CD4-positive, CD25-positive, alpha-beta regulatory T cell (primary cell): ENCODE measurements around the gene RANBP9. TPM values are rescaled to one million over a fixed set of nuclear protein-coding genes. Genes with fewer than 3 reads are reported as not detected.
A peak's percentile ranks its signal among the peaks of the same experiment; 100 is the strongest.

Experiments
- ATAC-seq, 2 donors: fragments of 150-1000 bp; cut with Tn5 transposase; one replicate each; pipeline ENCODE4 v1.10.0; 2021; ENCODE audit warnings: low read depth in 2 of 2, moderate number of reproducible peaks in 2 of 2, moderate library complexity in 1 of 2
- DNase-seq, 3 donors: peaks; one replicate each; pipeline versions ENCODE4 v3.0.0 to v3.0.0-alpha.2; 2012 to 2022; ENCODE audit warnings: mixed read lengths in 1 of 3
- H3K27ac ChIP-seq: one replicate; pipeline ENCODE4 v1.7.0; 2013; ENCODE audit warnings: mild to moderate bottlenecking, low read length; ENCODE audit not compliant: insufficient read depth, poor library complexity, severe bottlenecking
- H3K27me3 ChIP-seq: one replicate; pipeline ENCODE4 v1.7.0; 2013; ENCODE audit warnings: low read length; ENCODE audit not compliant: control insufficient read depth, insufficient read depth
- H3K36me3 ChIP-seq: one replicate; pipeline ENCODE4 v1.7.0; 2013; ENCODE audit warnings: mild to moderate bottlenecking, low read length, moderate library complexity; ENCODE audit not compliant: control insufficient read depth, insufficient read depth
- H3K4me1 ChIP-seq: 2 replicates; pipeline ENCODE4 v1.7.0; 2013; ENCODE audit warnings: mild to moderate bottlenecking, low read length; ENCODE audit not compliant: insufficient read depth, control insufficient read depth, poor library complexity, severe bottlenecking
- H3K4me3 ChIP-seq: one replicate; pipeline ENCODE4 v1.7.0; 2013; ENCODE audit warnings: low read depth, mild to moderate bottlenecking, low read length, moderate library complexity
- H3K9me3 ChIP-seq, 2 experiments: 1 replicate in 1 of 2; 2 replicates in 1 of 2; pipeline ENCODE4 v1.7.0; 2013; ENCODE audit warnings: low read length in 2 of 2, mild to moderate bottlenecking in 1 of 2, moderate library complexity in 1 of 2; ENCODE audit not compliant: control insufficient read depth in 2 of 2
- H3K27ac Mint-ChIP-seq, 3 donors: one replicate each; pipeline ENCODE4 v1.8.0; 2020 to 2022; ENCODE audit warnings: mild to moderate bottlenecking in 3 of 3, mixed read lengths in 3 of 3, moderate library complexity in 2 of 3
- H3K27me3 Mint-ChIP-seq: one replicate; pipeline ENCODE4 v1.8.0; 2022; ENCODE audit warnings: mild to moderate bottlenecking, mixed read lengths
- H3K36me3 Mint-ChIP-seq: one replicate; pipeline ENCODE4 v1.8.0; 2020; ENCODE audit warnings: mixed read lengths
- H3K4me1 Mint-ChIP-seq, 4 donors: one replicate each; pipeline ENCODE4 v1.8.0; 2020 to 2022; ENCODE audit warnings: mixed read lengths in 4 of 4, mild to moderate bottlenecking in 1 of 4
- H3K4me3 Mint-ChIP-seq, 4 donors: one replicate each; pipeline ENCODE4 v1.8.0; 2020 to 2022; ENCODE audit warnings: mild to moderate bottlenecking in 4 of 4, mixed read lengths in 4 of 4, moderate library complexity in 3 of 4
- H3K9me3 Mint-ChIP-seq, 7 donors: one replicate each; pipeline ENCODE4 v1.8.0; 2020 to 2022; ENCODE audit warnings: mixed read lengths in 7 of 7, mild to moderate bottlenecking in 3 of 7, moderate library complexity in 2 of 7
- polyA plus RNA-seq, 4 donors: library from polyadenylated mRNA; unstranded; fragments of 300-500 nt; fragmentation: Illumina TruSeq; gene quantifications; one replicate each; pipeline ENCODE4 v1.2.3, GENCODE V29; 2021
- total RNA-seq: library from RNA; stranded (reverse); gene quantifications from one replicate; pipeline ENCODE4 v1.2.3, GENCODE V29; 2022

The RANBP9 gene
- total and polyA plus RNA-seq, 5 donors from 2014 or later: 5.6 to 85.5 (median 11.0) TPM

GRCh38 chr6:13668291-13668928 lies 43.2 kb downstream of the RANBP9 start:
- Mint-ChIP-seq H3K36me3 (peaks cover 6% of the 10 kb centered on the region), H3K27ac (peak overlapping the region; percentile 49 to 82 (median 80)), H3K4me3 (peak overlapping the region; percentile 41 to 74 (median 56)), H3K9me3 (peaks cover 0 to 4% (median 2%) of the 10 kb centered on the region in 7 donors), H3K4me1 (peaks cover 78 to 94% (median 85%) of the 10 kb centered on the region in 4 donors), H3K27me3 (no peaks in the 10 kb centered on the region)
- ATAC-seq (no peak), DNase-seq (peak in 1 of 3 donors; percentile 59)
- Histone ChIP-seq H3K9me3 (no peaks in the 10 kb centered on the region), H3K27ac (no peak overlapping the region), H3K4me1 (peaks cover 57% of the 10 kb centered on the region), H3K4me3 (peak overlapping the region; percentile 5), H3K27me3 (no peaks in the 10 kb centered on the region), H3K36me3 (no peaks in the 10 kb centered on the region)

- no peak overlapping the region for H3K27ac ChIP-seq
- H3K9me3 ChIP-seq: no peaks in the 10 kb centered on the region
- DNase-seq: no peak
- Mint-ChIP-seq H3K4me1 (peaks cover 77 to 94% (median 85%) of the 10 kb centered on the region in 4 donors), H3K36me3 (no peaks in the 10 kb centered on the region), H3K27ac (peak overlapping the region in 2 of 3 donors; percentile 76 to 80), H3K4me3 (peak overlapping the region in 3 of 4 donors; percentile 4 to 56 (median 5)), H3K9me3 (peaks cover 0 to 3% (median 1%) of the 10 kb centered on the region in 7 donors), H3K27me3 (no peaks in the 10 kb centered on the region)
- H3K4me1 ChIP-seq: peaks cover 56% of the 10 kb centered on the region
- H3K27me3 ChIP-seq: no peaks in the 10 kb centered on the region
- no peak for ATAC-seq
- H3K4me3 ChIP-seq: peak overlapping the region; percentile 53
- H3K36me3 ChIP-seq: no peaks in the 10 kb centered on the region
These were observed 44.0 kb downstream of the RANBP9 start for GRCh38 chr6:13667655-13668054.

- H3K4me3 Mint-ChIP-seq: peak overlapping the region; percentile 52 to 77 (median 64)
These were observed 45.2 kb downstream of the RANBP9 start for GRCh38 chr6:13666194-13667105.

DNA sequence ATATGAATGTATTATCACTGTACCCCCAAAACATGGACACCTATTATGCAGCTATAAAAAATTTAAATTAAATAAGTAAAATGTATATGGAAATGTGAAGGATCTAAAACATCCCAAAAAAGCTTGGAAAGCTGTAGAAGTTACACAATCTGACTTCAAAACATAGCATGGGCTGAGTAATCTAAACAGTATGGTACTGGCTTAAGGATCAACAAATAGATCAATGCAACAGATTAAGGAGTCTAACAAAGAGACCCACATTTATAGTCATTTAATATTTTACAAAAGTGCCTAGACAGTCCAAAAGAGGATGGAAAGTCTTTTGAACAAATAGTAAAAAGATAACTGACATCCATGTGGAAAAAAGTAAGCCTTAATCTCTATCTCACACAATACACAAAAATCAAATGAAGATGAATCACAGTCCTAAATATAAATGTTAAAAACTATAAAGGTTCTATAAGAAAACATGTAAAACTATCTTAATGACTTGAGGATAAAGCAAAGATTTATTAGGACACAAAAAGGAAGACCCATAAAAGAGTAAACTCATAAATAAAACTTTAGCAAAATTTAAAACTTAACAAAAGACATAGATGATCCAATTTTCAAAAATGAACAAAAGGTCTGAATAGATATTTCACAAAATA lies 46.8 kb downstream of the RANBP9 start:
- Histone ChIP-seq H3K36me3 (no peaks in the 10 kb centered on the region), H3K27me3 (no peaks in the 10 kb centered on the region), H3K4me1 (peaks cover 74% of the 10 kb centered on the region), H3K9me3 (no peaks in the 10 kb centered on the region), H3K27ac (peak overlapping the region; percentile 28), H3K4me3 (peak overlapping the region; percentile 62)
- DNase-seq (no peak), ATAC-seq (no peak)
- peak overlapping the region in 2 of 3 donors; percentile 57 to 68 for H3K27ac Mint-ChIP-seq
- H3K9me3 Mint-ChIP-seq: peaks cover 0 to 4% (median 0%) of the 10 kb centered on the region in 7 donors
- H3K36me3 Mint-ChIP-seq: no peaks in the 10 kb centered on the region
- no peaks in the 10 kb centered on the region for H3K27me3 Mint-ChIP-seq
- H3K4me1 Mint-ChIP-seq: peaks cover 79 to 96% (median 90%) of the 10 kb centered on the region in 4 donors
- peak overlapping the region; percentile 3 to 76 (median 43) for H3K4me3 Mint-ChIP-seq

More at GRCh38 chr6:13666194-13667105, 45.2 kb downstream of the RANBP9 start:
- DNase-seq (peak in 1 of 3 donors; percentile 74), ATAC-seq (peak; percentile 51 to 64)
- Histone ChIP-seq H3K27ac (peak overlapping the region; percentile 31), H3K4me1 (peaks cover 59% of the 10 kb centered on the region), H3K9me3 (no peaks in the 10 kb centered on the region), H3K4me3 (peak overlapping the region; percentile 53), H3K36me3 (no peaks in the 10 kb centered on the region), H3K27me3 (no peaks in the 10 kb centered on the region)
- Mint-ChIP-seq H3K36me3 (no peaks in the 10 kb centered on the region), H3K27ac (peak overlapping the region; percentile 60 to 68 (median 67)), H3K27me3 (no peaks in the 10 kb centered on the region), H3K9me3 (peaks cover 0 to 3% (median 1%) of the 10 kb centered on the region in 7 donors), H3K4me1 (peaks cover 73 to 94% (median 86%) of the 10 kb centered on the region in 4 donors)

GRCh38 chr6:13663986-13664385 lies 47.6 kb downstream of the RANBP9 start:
- no peaks in the 10 kb centered on the region for H3K36me3 ChIP-seq
- H3K4me1 ChIP-seq: peaks cover 82% of the 10 kb centered on the region
- no peaks in the 10 kb centered on the region for H3K36me3 Mint-ChIP-seq
- peak overlapping the region; percentile 45 to 68 (median 53) for H3K27ac Mint-ChIP-seq
- no peaks in the 10 kb centered on the region for H3K9me3 ChIP-seq
- DNase-seq (no peak), ATAC-seq (no peak)
- no peaks in the 10 kb centered on the region for H3K27me3 Mint-ChIP-seq
- H3K27me3 ChIP-seq: no peaks in the 10 kb centered on the region
- H3K4me3 Mint-ChIP-seq: peak overlapping the region in 3 of 4 donors; percentile 31 to 76 (median 38)
- H3K27ac ChIP-seq: no peak overlapping the region
- H3K4me1 Mint-ChIP-seq: peaks cover 80 to 94% (median 92%) of the 10 kb centered on the region in 4 donors
- H3K9me3 Mint-ChIP-seq: peaks cover 0 to 4% (median 0%) of the 10 kb centered on the region in 7 donors
- peak overlapping the region; percentile 62 for H3K4me3 ChIP-seq

GRCh38 chr6:13662651-13663334 lies 48.8 kb downstream of the RANBP9 start:
- peaks cover 71 to 91% (median 88%) of the 10 kb centered on the region in 4 donors for H3K4me1 Mint-ChIP-seq
- ATAC-seq: no peak
- H3K36me3 ChIP-seq: no peaks in the 10 kb centered on the region
- DNase-seq: no peak
- peak overlapping the region; percentile 56 for H3K27ac ChIP-seq
- H3K36me3 Mint-ChIP-seq: no peaks in the 10 kb centered on the region
- no peaks in the 10 kb centered on the region for H3K27me3 ChIP-seq
- H3K4me1 ChIP-seq: peaks cover 73% of the 10 kb centered on the region
- H3K9me3 ChIP-seq: no peaks in the 10 kb centered on the region
- peak overlapping the region; percentile 42 to 84 (median 62) for H3K4me3 Mint-ChIP-seq
- peaks cover 0 to 4% (median 0%) of the 10 kb centered on the region in 7 donors for H3K9me3 Mint-ChIP-seq
- no peaks in the 10 kb centered on the region for H3K27me3 Mint-ChIP-seq
- H3K4me3 ChIP-seq: peak overlapping the region; percentile 62
- H3K27ac Mint-ChIP-seq: peak overlapping the region; percentile 1 to 52 (median 18)

DNA sequence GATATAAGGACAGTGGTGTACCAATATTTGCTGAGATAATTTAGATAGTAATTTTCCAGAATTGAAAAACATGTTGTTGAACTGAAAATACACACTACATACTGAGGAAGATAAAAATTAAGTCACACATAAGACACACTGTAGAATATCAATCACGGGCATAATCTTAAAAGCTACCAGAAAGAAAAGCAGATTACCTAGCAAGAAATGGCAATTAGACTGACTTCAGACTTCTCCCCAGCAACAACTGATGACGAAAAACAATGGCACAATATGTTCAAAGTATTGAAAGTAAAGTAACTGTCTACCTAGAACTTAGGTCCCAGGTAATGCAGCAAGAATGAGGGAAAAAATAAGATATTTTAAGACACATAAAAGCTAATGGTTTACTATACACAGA lies 50.0 kb downstream of the RANBP9 start:
- Mint-ChIP-seq H3K36me3 (peaks cover 4% of the 10 kb centered on the region), H3K27ac (peak overlapping the region in 2 of 3 donors; percentile 18 to 31), H3K9me3 (peaks cover 0 to 2% (median 0%) of the 10 kb centered on the region in 7 donors), H3K4me1 (peaks cover 64 to 90% (median 84%) of the 10 kb centered on the region in 4 donors), H3K27me3 (no peaks in the 10 kb centered on the region), H3K4me3 (peak overlapping the region; percentile 22 to 76 (median 50))
- peak overlapping the region; percentile 62 for H3K4me3 ChIP-seq
- H3K27me3 ChIP-seq: no peaks in the 10 kb centered on the region
- no peak overlapping the region for H3K27ac ChIP-seq
- peak in 1 of 3 donors; percentile 47 for DNase-seq
- no peaks in the 10 kb centered on the region for H3K9me3 ChIP-seq
- peaks cover 73% of the 10 kb centered on the region for H3K4me1 ChIP-seq
- no peak for ATAC-seq
- H3K36me3 ChIP-seq: peaks cover 2% of the 10 kb centered on the region
